Upper lobe of left lung (tissue), 4 donors: ENCODE data around the gene DUSP2.
A peak's percentile ranks its signal among the peaks of the same experiment; 100 is the strongest.

Experiments
- EP300 ChIP-seq, 4 donors: sonication (generic); formaldehyde crosslinking; IDR thresholded peaks; one replicate each; pipeline ENCODE4 v1.5.1; 2017; ENCODE audit warnings: antibody characterized with exemption in 4 of 4, control low read depth in 2 of 4
- POLR2A ChIP-seq, 4 donors: fragments of 450-650 bp; IDR thresholded peaks; one replicate each; pipeline ENCODE4 v1.5.1; 2016 to 2017; ENCODE audit warnings: antibody characterized with exemption in 4 of 4, mild to moderate bottlenecking in 2 of 4
- TF ChIP-seq, protein P1 (sequence below), 6 experiments: fragments of 450-650 bp in 4 of 6; fragments of 200-600 bp in 2 of 6; sonication (generic) in 2 of 6; IDR thresholded peaks; one replicate each; pipeline ENCODE4 v1.5.1; 2016 to 2019; ENCODE audit warnings: antibody characterized with exemption in 6 of 6

DNA sequence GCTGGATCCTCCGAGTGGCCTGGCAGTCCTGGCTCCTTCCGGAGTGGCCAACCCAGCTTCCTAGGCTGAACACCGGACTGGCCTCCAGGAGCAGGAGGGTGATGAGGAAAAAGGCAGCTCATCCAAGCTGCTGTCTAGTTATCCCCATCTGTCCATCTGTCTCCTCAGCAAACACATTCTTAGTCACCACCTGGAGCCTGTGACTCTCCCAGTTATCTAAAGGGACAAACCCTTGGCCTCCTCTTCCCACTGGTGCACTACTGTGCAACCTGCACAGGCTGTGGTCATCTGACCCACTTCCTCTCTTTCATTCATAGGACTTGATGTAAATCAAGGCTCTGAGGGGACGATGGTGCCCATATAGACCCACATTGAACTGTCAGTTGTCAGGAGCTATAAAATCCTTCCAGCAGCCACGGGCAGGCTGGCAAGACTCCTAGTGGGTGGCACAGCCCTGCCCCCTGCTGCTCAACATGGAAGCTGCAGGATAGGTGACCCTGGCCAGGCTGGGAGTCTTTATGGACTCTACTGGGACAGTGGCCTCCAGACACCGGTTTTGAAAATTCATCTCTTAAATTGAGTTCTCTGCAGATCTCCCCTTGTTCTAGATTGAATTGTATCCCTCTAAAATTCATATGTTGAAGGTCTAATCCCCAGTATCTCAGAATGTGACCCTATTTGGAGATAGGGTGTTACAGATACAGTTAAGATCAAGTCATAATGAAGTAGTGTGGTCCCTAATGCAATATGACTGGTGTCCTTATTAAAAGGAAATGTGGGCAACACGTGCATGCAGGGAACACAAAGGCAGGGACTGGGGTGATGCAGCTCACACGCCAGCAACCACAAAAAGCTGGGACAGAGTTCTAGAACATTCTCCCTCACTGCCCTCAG lies 29.3 kb upstream of the DUSP2 start:
- TF ChIP-seq, protein P1, sequence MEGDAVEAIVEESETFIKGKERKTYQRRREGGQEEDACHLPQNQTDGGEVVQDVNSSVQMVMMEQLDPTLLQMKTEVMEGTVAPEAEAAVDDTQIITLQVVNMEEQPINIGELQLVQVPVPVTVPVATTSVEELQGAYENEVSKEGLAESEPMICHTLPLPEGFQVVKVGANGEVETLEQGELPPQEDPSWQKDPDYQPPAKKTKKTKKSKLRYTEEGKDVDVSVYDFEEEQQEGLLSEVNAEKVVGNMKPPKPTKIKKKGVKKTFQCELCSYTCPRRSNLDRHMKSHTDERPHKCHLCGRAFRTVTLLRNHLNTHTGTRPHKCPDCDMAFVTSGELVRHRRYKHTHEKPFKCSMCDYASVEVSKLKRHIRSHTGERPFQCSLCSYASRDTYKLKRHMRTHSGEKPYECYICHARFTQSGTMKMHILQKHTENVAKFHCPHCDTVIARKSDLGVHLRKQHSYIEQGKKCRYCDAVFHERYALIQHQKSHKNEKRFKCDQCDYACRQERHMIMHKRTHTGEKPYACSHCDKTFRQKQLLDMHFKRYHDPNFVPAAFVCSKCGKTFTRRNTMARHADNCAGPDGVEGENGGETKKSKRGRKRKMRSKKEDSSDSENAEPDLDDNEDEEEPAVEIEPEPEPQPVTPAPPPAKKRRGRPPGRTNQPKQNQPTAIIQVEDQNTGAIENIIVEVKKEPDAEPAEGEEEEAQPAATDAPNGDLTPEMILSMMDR (IDR thresholded peaks at IDR 0.05): peak; percentile 63 to 91 (median 85)
- TF ChIP-seq EP300 (IDR thresholded peaks at IDR 0.05) (no peak), POLR2A (IDR thresholded peaks at IDR 0.05) (no peak)
